Sigmoid colon (tissue), 7 donors: ENCODE measurements around the gene ADORA2B. TPM values are rescaled to one million over a fixed set of nuclear protein-coding genes. Genes with fewer than 3 reads are reported as not detected.

ENCODE experiments used
- DNase-seq: peaks from one replicate; pipeline ENCODE4 v3.0.0-alpha.2; 2019
- H3K27ac ChIP-seq, 4 donors: fragments of 200-600 bp; sonication (generic); one replicate each; pipeline ENCODE4 v1.5.1; 2016 to 2019; ENCODE audit warnings: mild to moderate bottlenecking in 1 of 4
- H3K27me3 ChIP-seq, 3 donors: fragments of 200-600 bp; sonication (generic); one replicate each; pipeline ENCODE4 v1.5.1; 2019; ENCODE audit warnings: mild to moderate bottlenecking in 1 of 3
- H3K36me3 ChIP-seq, 4 donors: fragments of 200-600 bp; sonication (generic); one replicate each; pipeline ENCODE4 v1.5.1; 2016 to 2019
- H3K4me1 ChIP-seq, 4 donors: fragments of 200-600 bp; sonication (generic); one replicate each; pipeline ENCODE4 v1.5.1; 2017 to 2019
- H3K4me3 ChIP-seq, 4 donors: fragments of 200-600 bp; sonication (generic); one replicate each; pipeline ENCODE4 v1.5.1; 2017 to 2019; ENCODE audit warnings: mild to moderate bottlenecking in 2 of 4, moderate library complexity in 1 of 4
- H3K9me3 ChIP-seq, 4 donors: fragments of 200-600 bp in 3 of 4; sonication (generic) in 3 of 4; one replicate each; pipeline versions ENCODE4 v1.5.1 to v1.6.1; 2013 to 2019
- CTCF ChIP-seq, 4 experiments: fragments of 450-650 bp in 3 of 4; fragments of 200-600 bp in 1 of 4; IDR thresholded peaks; one replicate each; pipeline ENCODE4 v1.5.1; 2016 to 2019; ENCODE audit warnings: antibody characterized with exemption in 4 of 4, mild to moderate bottlenecking in 3 of 4, moderate library complexity in 2 of 4
- EP300 ChIP-seq, 4 donors: sonication (generic); formaldehyde crosslinking; IDR thresholded peaks; one replicate each; pipeline ENCODE4 v1.6.1; 2017; ENCODE audit warnings: antibody characterized with exemption in 4 of 4
- POLR2A ChIP-seq, 2 donors: fragments of 450-650 bp; IDR thresholded peaks; one replicate each; pipeline ENCODE4 v1.6.1; 2016; ENCODE audit warnings: antibody characterized with exemption in 2 of 2, mild to moderate bottlenecking in 2 of 2, moderate library complexity in 2 of 2
- POLR2AphosphoS5 ChIP-seq, 4 donors: sonication (generic); formaldehyde crosslinking; IDR thresholded peaks; one replicate each; pipeline ENCODE4 v1.6.1; 2017; ENCODE audit warnings: antibody characterized with exemption in 4 of 4
- WGBS, 2 donors: extraction: QIAGEN DNeasy Blood & Tissue Kit; methylation state at CpG; one replicate each; pipeline ENCODE4 v1.1.7; 2013; 5-methylcytosine and 5-hydroxymethylcytosine counted together
- intact Hi-C: fragments of 100-400 bp; cut with DNase I; formaldehyde crosslinking; loops from one replicate; pipeline ENCODE4 v1.15.1; 2023
- polyA plus RNA-seq, 3 donors: library from polyadenylated mRNA; stranded (reverse); fragments of 200-250 nt; gene quantifications; one replicate each; pipeline ENCODE4 v1.2.3, GENCODE V29; 2013
- total RNA-seq, 4 donors: library from RNA; depleted of rRNA; stranded (reverse); fragments of >200 nt; gene quantifications; one replicate each; pipeline ENCODE4 v1.1.0, GENCODE V29; 2016
- donor health status: healthy with polysubstance abuse.
- donor health status: Bipolar disorder and iron deficiency.
- donor health status: healthy.

ADORA2B gene
- total and polyA plus RNA-seq, 7 donors = 2.2 to 21.4 (median 5.4) TPM

GRCh38 chr17:15912416-15912955 lies 32.4 kb upstream of the ADORA2B start:
- intact Hi-C loops = no loop called here
- Histone ChIP-seq H3K27me3 (peaks cover 0 to 8% (median 0%) of the 10 kb centered on the region in 3 donors), H3K4me1 (peaks cover 0 to 6% (median 4%) of the 10 kb centered on the region in 4 donors), H3K9me3 (no peaks in the 10 kb centered on the region), H3K4me3 (no peak overlapping the region), H3K27ac (no peak overlapping the region), H3K36me3 (no peaks in the 10 kb centered on the region)
- TF ChIP-seq POLR2AphosphoS5 (IDR thresholded peaks at IDR 0.05) (no peak), CTCF (IDR thresholded peaks at IDR 0.05) (no peak), POLR2A (IDR thresholded peaks at IDR 0.05) (no peak), EP300 (IDR thresholded peaks at IDR 0.05) (no peak)
- DNase-seq = no peak
- 90 to 91% methylated on average over 9 of the region's 9 CpGs for WGBS, 2 donors

GRCh38 chr17:15913826-15914225 lies 31.1 kb upstream of the ADORA2B start:
- Histone ChIP-seq H3K4me1 (peaks cover 0 to 19% (median 17%) of the 10 kb centered on the region in 4 donors), H3K27me3 (peaks cover 0 to 10% (median 0%) of the 10 kb centered on the region in 3 donors), H3K4me3 (no peak overlapping the region), H3K9me3 (no peaks in the 10 kb centered on the region), H3K36me3 (no peaks in the 10 kb centered on the region), H3K27ac (no peak overlapping the region)
- DNase-seq = no peak
- TF ChIP-seq EP300 (IDR thresholded peaks at IDR 0.05) (no peak), CTCF (IDR thresholded peaks at IDR 0.05) (no peak), POLR2AphosphoS5 (IDR thresholded peaks at IDR 0.05) (no peak), POLR2A (IDR thresholded peaks at IDR 0.05) (no peak)
- intact Hi-C loops = no loop called here
- 92 to 93% methylated on average over 3 of the region's 3 CpGs for WGBS, 2 donors

- no peak for DNase-seq
- intact Hi-C loops = no loop called here
- Histone ChIP-seq H3K9me3 (no peaks in the 10 kb centered on the region), H3K36me3 (no peaks in the 10 kb centered on the region), H3K4me3 (no peak overlapping the region), H3K27me3 (peaks cover 0 to 10% (median 0%) of the 10 kb centered on the region in 3 donors), H3K27ac (no peak overlapping the region), H3K4me1 (peaks cover 0 to 27% (median 25%) of the 10 kb centered on the region in 4 donors)
- WGBS, 2 donors = 91 to 93% methylated on average over 6 of the region's 6 CpGs
- TF ChIP-seq POLR2A (IDR thresholded peaks at IDR 0.05) = no peak
- no peak for TF ChIP-seq CTCF (IDR thresholded peaks at IDR 0.05)
- TF ChIP-seq EP300 (IDR thresholded peaks at IDR 0.05) = no peak
- no peak for TF ChIP-seq POLR2AphosphoS5 (IDR thresholded peaks at IDR 0.05)
Observed at GRCh38 chr17:15914400-15915170, 30.3 kb upstream of the ADORA2B start.

- DNase-seq = no peak
- H3K9me3 ChIP-seq = no peaks in the 10 kb centered on the region
- intact Hi-C loops = no loop called here
- H3K4me3 ChIP-seq = no peak overlapping the region
- H3K27me3 ChIP-seq = peaks cover 0 to 10% (median 0%) of the 10 kb centered on the region in 3 donors
- H3K27ac ChIP-seq = no peak overlapping the region
- TF ChIP-seq CTCF (IDR thresholded peaks at IDR 0.05) (no peak), POLR2AphosphoS5 (IDR thresholded peaks at IDR 0.05) (no peak), POLR2A (IDR thresholded peaks at IDR 0.05) (no peak), EP300 (IDR thresholded peaks at IDR 0.05) (no peak)
- 93 to 94% methylated on average over 6 of the region's 6 CpGs for WGBS, 2 donors
- H3K4me1 ChIP-seq = peaks cover 0 to 38% (median 35%) of the 10 kb centered on the region in 4 donors
- H3K36me3 ChIP-seq = no peaks in the 10 kb centered on the region
Observed at GRCh38 chr17:15915961-15916360, 29.0 kb upstream of the ADORA2B start.
